OCI-LY1 (cell line): ENCODE results near the gene TEX13B.

Experiments
- EZH2 ChIP-seq: fragments of 200-600 bp; sonication (generic), shearing (Covaris generic); IDR thresholded peaks from 2 replicates; pipeline ENCODE4 v1.8.0; 2017; ENCODE audit warnings: borderline replicate concordance, mixed run types, mild to moderate bottlenecking, antibody characterized with exemption, low read length, moderate library complexity, mixed read lengths
- TF ChIP-seq, protein P1 (sequence below): fragments of 200-600 bp; sonication (generic), shearing (Covaris generic); IDR thresholded peaks from 2 replicates; pipeline ENCODE4 v1.5.1; 2017; ENCODE audit warnings: mild to moderate bottlenecking, antibody characterized with exemption, low read length, moderate library complexity, mixed read lengths

DNA sequence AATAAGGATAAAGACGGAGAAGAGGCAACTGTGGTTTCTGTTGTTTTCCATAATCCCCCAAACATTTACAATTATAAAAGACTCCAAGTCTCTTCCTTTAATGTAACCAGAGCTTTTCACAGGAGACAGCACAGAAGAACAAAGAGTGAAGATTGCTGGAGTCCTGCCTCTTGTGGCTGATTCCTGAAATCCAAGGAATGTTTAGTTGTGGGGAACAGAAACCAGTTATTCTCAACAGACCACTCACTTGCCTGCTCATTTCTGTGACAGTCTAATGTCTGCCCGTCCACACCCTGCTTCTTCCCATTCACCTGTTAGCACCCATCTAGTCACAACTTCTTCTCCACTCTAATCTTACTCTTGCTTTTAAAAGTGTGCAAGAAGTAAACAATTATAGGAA, 12.1 kb downstream of the TEX13B start:
- TF ChIP-seq, protein P1, sequence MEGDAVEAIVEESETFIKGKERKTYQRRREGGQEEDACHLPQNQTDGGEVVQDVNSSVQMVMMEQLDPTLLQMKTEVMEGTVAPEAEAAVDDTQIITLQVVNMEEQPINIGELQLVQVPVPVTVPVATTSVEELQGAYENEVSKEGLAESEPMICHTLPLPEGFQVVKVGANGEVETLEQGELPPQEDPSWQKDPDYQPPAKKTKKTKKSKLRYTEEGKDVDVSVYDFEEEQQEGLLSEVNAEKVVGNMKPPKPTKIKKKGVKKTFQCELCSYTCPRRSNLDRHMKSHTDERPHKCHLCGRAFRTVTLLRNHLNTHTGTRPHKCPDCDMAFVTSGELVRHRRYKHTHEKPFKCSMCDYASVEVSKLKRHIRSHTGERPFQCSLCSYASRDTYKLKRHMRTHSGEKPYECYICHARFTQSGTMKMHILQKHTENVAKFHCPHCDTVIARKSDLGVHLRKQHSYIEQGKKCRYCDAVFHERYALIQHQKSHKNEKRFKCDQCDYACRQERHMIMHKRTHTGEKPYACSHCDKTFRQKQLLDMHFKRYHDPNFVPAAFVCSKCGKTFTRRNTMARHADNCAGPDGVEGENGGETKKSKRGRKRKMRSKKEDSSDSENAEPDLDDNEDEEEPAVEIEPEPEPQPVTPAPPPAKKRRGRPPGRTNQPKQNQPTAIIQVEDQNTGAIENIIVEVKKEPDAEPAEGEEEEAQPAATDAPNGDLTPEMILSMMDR, result no peak
- no peak for TF ChIP-seq EZH2
